ENCODE data around the gene LDLRAD4.

GRCh38 chr18:13486284-13486683, 267.7 kb downstream of the LDLRAD4 start:
- no peak for TF ChIP-seq CTCF (IDR thresholded peaks at IDR 0.05)
- TF ChIP-seq POLR2A (IDR thresholded peaks at IDR 0.05): no peak
